BE2C (cell line): Measurements from ENCODE around the gene CSNK2A3.

Source experiments
- DNase-seq: peaks from one replicate; pipeline ENCODE4 v3.0.0-alpha.2; 2020
- H3K27me3 ChIP-seq: fragments of 250-450 bp; sonication (Bioruptor Pico); 2 replicates; pipeline ENCODE4 v1.5.1; 2020; ENCODE audit warnings: mild to moderate bottlenecking
- H3K36me3 ChIP-seq: fragments of 250-450 bp; sonication (Bioruptor Pico); 2 replicates; pipeline ENCODE4 v1.5.1; 2020; ENCODE audit warnings: mild to moderate bottlenecking
- H3K4me1 ChIP-seq: fragments of 250-450 bp; sonication (Bioruptor Pico); 2 replicates; pipeline ENCODE4 v1.5.1; 2020
- H3K4me3 ChIP-seq: 2 replicates; pipeline ENCODE4 v1.5.1; 2011; ENCODE audit warnings: low read depth, low read length
- H3K9me3 ChIP-seq: fragments of 250-450 bp; sonication (Bioruptor Pico); 2 replicates; pipeline ENCODE4 v1.5.1; 2020
- TF ChIP-seq, protein P1 (sequence below): IDR thresholded peaks from 2 replicates; pipeline ENCODE4 v1.5.1; 2012; ENCODE audit warnings: mild to moderate bottlenecking, low read depth, low read length

Gene CSNK2A3

GRCh38 chr11:11382858-11383532, 29.9 kb upstream of the CSNK2A3 start:
- no peak for DNase-seq
- Histone ChIP-seq H3K9me3 (no peaks in the 10 kb centered on the region), H3K4me1 (no peaks in the 10 kb centered on the region), H3K4me3 (no peak overlapping the region), H3K27me3 (no peaks in the 10 kb centered on the region), H3K36me3 (no peaks in the 10 kb centered on the region)
- TF ChIP-seq, protein P1, sequence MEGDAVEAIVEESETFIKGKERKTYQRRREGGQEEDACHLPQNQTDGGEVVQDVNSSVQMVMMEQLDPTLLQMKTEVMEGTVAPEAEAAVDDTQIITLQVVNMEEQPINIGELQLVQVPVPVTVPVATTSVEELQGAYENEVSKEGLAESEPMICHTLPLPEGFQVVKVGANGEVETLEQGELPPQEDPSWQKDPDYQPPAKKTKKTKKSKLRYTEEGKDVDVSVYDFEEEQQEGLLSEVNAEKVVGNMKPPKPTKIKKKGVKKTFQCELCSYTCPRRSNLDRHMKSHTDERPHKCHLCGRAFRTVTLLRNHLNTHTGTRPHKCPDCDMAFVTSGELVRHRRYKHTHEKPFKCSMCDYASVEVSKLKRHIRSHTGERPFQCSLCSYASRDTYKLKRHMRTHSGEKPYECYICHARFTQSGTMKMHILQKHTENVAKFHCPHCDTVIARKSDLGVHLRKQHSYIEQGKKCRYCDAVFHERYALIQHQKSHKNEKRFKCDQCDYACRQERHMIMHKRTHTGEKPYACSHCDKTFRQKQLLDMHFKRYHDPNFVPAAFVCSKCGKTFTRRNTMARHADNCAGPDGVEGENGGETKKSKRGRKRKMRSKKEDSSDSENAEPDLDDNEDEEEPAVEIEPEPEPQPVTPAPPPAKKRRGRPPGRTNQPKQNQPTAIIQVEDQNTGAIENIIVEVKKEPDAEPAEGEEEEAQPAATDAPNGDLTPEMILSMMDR, result no peak

- Histone ChIP-seq H3K4me3 (no peak overlapping the region), H3K36me3 (no peaks in the 10 kb centered on the region), H3K4me1 (no peaks in the 10 kb centered on the region), H3K27me3 (no peaks in the 10 kb centered on the region), H3K9me3 (no peaks in the 10 kb centered on the region)
- TF ChIP-seq, protein P1, result no peak
- DNase-seq, result no peak
Measured at GRCh38 chr11:11381471-11382105, 28.5 kb upstream of the CSNK2A3 start.

GRCh38 chr11:11380883-11381282, 27.8 kb upstream of the CSNK2A3 start:
- Histone ChIP-seq H3K9me3 (no peaks in the 10 kb centered on the region), H3K4me1 (no peaks in the 10 kb centered on the region), H3K36me3 (no peaks in the 10 kb centered on the region), H3K4me3 (no peak overlapping the region), H3K27me3 (no peaks in the 10 kb centered on the region)
- no peak for DNase-seq
- TF ChIP-seq, protein P1, result no peak

DNA sequence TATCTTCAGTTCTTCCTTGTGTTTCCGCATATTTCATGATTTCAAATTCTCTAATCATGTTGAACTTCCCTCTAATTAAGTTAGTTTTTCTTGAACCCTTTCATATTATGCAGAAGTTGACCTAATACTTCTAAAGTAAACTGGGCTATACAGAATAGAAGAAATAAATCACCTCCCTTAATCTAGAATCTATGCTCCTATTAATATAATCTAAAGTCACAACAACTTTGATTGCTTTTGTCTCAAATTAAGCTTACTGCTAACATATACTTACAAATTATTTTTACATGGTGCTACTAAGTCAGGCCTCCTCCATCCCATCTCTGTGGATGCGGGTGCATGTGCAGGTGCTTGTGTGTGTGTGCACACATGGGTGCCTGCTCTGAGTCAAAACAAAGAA, 27.3 kb upstream of the CSNK2A3 start:
- no peak for DNase-seq
- TF ChIP-seq, protein P1, result no peak
- no peaks in the 10 kb centered on the region for H3K27me3 ChIP-seq
- H3K4me3 ChIP-seq, result no peak overlapping the region
- no peaks in the 10 kb centered on the region for H3K36me3 ChIP-seq
- no peaks in the 10 kb centered on the region for H3K4me1 ChIP-seq
- H3K9me3 ChIP-seq, result no peaks in the 10 kb centered on the region

GRCh38 chr11:11379661-11380060, 26.6 kb upstream of the CSNK2A3 start:
- TF ChIP-seq, protein P1, result no peak
- H3K4me1 ChIP-seq, result no peaks in the 10 kb centered on the region
- no peaks in the 10 kb centered on the region for H3K36me3 ChIP-seq
- H3K9me3 ChIP-seq, result no peaks in the 10 kb centered on the region
- H3K27me3 ChIP-seq, result no peaks in the 10 kb centered on the region
- no peak overlapping the region for H3K4me3 ChIP-seq
- DNase-seq, result no peak
